ENCODE results near the gene MAN2B2.

The MAN2B2 gene

GRCh38 chr4:6595897-6596537, 21.0 kb downstream of the MAN2B2 start:
- no peak for DNase-seq (ENCODE audit: low read depth)

DNA sequence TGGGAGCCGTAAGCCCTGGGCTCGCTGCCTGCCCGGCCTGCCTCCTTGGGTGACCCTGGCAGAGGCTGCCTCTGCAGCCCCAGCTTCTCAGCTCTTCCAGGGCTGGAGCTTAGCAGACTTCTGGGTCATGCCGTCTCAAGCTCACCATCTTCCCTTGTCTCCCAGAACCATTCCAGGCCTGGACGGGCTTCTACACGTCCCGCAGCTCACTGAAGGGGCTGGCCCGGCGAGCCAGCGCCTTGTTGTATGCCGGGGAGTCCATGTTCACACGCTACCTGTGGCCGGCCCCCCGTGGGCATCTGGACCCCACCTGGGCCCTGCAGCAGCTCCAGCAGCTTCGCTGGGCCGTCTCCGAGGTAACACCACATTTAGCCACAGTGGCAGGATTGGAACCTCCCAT, 22.0 kb downstream of the MAN2B2 start:
- no peak for DNase-seq (ENCODE audit: low read depth)

- no peak for DNase-seq (ENCODE audit: low read depth)
Measured at GRCh38 chr4:6598127-6598526, 23.1 kb downstream of the MAN2B2 start.

- DNase-seq (ENCODE audit: low read depth), result no peak
Measured at GRCh38 chr4:6598641-6599040, 23.7 kb downstream of the MAN2B2 start.

GRCh38 chr4:6601661-6602250, 26.8 kb downstream of the MAN2B2 start:
- no peak for DNase-seq (ENCODE audit: low read depth)

GRCh38 chr4:6602289-6602688, 27.3 kb downstream of the MAN2B2 start:
- no peak for DNase-seq (ENCODE audit: low read depth)

DNA sequence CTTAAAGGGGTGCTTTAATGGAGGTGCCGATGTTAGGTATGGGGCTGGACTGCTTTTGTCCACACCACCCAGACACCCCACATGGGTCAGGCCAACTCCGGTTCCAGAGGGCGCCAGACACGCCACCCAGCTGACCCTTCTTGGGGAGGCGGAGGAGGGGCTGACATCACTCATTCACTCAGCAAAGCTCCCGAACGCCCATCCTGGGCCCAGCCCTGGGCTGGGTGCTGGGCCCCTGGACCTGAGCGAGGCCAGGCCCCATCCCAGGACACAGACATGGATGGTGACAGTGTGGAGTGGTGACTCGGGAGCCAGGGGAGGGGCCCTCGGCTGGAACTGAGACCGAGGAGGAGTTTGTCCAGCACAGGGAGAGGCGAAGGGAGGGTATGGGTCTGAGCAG, 28.1 kb downstream of the MAN2B2 start:
- DNase-seq (ENCODE audit: low read depth), result no peak

DNA sequence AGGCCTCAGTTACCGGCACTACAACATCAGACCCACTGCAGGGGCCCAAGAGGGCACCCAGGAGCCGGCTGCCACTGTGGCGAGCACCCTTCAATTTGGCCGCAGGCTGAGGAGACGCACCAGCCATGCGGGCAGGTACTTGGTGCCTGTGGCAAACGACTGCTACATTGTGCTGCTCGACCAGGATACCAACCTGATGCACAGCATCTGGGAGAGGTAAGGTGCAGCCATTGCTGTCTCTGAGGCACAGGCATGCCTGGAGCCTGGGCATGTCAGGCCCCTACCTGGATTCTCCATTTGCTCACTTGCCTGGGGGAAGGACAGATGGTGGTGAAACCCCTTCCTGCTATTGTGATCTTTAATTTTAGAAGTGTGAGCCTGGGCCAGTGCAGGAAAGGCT, 30.1 kb downstream of the MAN2B2 start:
- DNase-seq (ENCODE audit: low read depth), result no peak

- no peak for DNase-seq (ENCODE audit: low read depth)
Measured at GRCh38 chr4:6605605-6606004, 30.6 kb downstream of the MAN2B2 start.

DNA sequence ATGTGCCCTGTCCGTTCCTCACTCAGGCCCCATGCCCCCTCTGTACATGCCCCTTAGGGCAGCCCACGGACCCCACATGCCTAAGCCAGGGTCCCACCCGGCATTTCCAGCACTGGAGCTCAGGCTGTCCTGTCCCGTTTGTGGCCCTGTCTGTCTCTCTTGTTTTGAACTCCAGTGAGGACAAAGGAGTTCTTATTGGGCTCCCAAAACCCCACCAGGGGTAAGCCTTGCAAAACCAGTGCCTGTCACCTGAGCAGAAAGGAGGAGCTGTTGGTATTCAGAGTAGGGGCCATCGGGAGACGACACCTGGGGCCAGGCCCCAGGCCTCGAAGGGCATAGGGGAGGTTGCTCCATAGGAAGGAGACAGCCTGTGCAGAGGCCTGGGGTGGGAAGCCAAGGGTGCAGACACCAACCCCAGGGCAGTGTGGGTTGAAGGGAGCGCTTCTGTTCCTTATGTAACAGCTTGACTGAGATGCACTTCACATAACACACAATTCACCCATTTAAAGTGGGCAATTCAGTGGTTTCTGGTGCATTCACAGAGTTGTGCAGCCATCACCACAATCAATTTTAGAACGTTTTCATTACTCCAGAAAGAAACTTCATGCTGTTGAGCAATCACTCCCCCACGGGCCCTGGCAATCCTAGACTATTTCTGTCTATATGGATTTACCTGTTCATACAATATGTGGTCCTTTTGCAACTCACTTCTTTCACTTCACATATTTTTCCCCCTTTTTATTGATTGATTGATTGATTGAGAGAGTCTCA, 31.7 kb downstream of the MAN2B2 start:
- no peak for DNase-seq (ENCODE audit: low read depth)

DNA sequence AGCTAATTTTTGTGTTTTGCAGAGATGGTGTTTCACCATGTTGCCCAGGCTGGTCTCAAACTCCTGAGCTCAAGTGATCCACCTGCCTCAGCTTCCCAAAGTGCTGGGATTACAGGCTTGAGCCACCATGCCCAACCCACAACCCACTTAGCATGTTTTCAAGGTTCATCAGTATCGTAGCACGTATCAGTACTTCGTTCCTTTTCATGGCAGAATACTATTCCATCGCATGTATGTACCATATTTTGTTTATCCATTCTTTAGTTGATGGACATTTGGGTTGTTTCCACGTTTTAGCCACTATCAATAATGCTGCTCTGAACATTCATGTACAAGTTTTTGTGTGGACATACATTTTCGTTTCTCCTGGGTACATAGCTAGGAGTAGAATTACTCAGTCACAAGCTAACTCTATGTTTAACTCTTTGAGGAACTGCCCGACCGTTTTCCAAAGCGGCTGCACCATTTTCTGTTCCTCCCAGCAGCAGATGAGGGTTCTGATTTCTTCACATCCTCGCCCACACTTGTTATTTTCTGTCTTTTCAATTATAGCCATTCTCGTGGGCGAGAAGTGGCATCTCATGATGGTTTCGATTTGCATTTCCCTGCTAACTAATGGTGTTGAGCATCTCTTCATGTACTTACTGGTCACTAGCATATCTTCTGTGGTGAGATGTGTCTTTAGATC, 32.5 kb downstream of the MAN2B2 start:
- DNase-seq (ENCODE audit: low read depth), result no peak

GRCh38 chr4:6608758-6609414, 33.9 kb downstream of the MAN2B2 start:
- no peak for DNase-seq (ENCODE audit: low read depth)

DNA sequence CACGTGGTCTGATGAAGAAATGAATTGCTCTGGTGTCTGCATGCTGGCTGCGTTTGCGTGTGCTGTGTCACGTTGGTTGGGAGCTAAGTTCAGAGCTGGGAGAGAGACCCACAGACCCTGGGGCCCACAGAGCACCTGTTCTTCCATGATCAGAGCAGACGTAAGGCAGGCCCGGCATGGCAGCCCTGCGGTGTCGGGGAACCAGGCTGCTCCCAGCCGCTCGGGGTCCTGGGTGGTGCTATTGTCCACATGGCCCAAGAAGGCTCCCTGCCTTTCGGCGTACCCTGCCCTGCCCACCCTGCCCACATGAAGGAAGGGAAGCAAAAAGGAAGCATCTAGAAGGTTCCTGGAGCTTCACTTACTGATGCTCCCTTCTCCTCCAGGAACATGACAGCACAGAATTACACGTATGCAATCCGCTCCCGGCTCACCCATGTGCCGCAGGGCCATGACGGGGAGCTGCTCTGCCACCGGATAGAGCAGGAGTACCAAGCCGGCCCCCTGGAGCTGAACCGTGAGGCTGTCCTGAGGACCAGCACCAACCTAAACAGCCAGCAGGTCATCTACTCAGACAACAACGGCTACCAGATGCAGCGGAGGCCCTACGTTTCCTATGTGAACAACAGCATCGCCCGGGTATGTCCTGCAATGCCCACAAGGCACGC, 34.6 kb downstream of the MAN2B2 start:
- DNase-seq (ENCODE audit: low read depth), result no peak

GRCh38 chr4:6610856-6611430, 36.0 kb downstream of the MAN2B2 start:
- no peak for DNase-seq (ENCODE audit: low read depth)

DNA sequence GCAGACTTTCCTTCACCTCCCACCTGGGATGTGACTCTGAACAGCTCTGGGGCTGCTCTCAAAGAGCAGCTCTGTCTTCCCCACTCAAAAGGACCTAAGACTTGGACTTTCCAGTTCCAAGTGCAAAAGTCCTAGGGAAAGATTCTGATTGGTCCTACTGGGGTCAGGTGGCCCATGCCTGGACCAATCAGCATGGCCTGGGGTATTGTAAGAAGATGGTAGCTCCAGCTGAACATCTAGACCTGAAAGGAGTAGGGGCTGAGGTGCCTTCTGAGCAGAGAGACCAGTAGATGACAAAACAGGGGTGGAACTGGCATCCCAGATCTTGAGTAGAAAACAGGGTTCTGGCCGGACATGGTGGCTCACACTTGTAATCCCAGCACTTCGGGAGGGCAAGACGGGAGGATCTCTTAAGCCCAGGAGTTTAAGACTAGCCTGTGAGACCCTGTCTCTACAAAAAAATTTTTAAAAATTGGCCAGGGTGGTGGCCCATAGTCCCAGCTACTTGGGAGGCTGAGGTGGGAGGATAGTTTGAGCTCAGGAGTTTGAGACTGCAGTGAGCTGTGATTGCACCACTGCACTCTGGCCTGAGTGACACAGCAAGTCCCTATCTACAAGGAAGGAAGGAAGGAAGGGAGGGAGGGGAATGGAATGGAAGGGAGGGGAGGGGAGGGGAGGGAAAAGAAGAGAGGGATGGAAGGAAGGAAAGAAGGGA, 38.1 kb downstream of the MAN2B2 start:
- DNase-seq (ENCODE audit: low read depth), result no peak

DNA sequence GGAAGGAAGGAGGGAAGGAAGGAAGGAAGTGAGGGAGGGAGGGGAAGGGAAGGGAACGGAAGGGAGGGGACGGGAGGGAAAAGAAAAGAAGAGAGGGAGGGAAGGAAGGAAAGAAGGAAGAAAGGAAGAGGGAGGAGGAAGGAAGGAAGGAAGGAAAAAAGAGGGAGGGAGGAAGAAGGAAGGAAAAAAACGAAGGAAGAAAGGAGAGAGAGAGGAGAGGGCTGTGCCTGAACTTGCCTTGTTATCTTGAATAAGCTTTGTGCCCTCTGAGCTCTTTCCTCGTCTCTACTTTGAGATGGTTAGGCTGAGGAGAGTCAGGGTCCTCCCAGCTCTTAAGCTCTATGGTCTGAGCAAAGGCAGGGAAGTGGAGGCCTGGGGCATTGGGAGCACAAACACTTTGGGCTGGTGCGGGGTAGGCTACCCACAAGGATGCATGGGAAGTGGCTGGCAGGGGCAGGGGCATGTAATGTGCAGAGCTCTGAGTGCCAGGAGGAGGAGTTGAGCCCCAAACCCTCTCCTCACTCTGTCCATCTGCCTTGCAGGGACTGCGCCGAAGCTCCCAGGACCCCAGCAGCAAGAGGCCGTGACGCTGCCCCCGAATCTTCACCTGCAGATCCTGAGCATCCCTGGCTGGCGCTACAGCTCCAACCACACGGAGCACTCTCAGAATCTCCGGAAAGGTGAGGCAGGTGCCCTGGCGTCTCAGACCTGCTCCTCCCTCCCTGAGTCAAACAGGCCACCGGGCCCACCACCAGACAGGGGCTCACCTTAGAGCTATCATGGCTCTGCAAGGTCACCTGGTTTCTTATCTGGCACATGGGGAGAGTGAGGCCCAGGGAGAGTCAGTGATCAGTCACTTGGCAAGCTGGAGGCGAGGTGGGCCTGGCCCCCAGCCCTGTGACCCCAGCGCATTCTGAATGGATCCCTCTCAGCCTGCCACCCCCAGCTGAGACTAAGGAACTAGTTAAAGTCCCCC, 39.0 kb downstream of the MAN2B2 start:
- DNase-seq (ENCODE audit: low read depth), result no peak

GRCh38 chr4:6614701-6615230, 39.8 kb downstream of the MAN2B2 start:
- DNase-seq (ENCODE audit: low read depth), result no peak

DNA sequence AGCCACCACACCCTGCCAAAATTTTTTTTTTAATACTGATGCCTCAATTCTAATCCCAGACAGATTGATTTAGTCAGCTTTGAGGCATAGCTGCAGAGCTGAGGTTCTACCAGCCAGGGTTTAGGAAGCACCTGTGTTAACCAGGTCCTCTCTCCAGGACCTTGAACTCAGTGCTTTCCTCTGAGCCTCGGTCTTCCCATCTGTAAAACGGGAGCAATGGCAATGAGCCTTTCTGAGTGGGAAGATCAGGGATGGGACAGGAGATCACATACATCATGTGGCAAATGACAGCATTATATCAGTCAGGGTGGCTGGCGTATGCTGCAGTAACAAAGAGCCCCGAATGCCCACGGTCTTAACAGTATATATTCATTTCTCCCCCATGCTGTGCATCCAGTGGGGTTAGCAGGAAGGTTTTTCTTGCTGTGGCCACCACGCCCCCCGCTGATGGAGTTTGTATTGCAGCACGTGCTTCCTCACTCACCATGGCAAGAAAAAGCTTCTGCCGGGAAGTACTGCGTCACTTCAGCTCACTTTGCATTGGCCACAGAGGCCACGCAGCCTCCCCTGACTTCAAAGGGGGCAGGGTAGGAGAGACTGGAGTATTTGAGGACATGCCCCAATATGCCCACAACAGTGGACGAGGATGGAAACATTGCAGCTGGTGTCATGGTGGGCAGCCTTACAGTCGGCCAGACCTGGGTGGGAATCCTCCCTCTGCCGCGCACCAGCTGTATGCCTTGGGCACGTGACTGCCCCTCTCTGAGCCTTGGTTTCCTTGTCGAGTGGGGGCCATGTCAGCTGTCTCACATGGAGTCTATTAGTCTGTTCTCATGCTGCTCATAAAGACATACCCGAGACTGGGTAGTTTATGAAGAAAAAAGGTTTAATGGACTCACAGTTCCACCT, 41.4 kb downstream of the MAN2B2 start:
- DNase-seq (ENCODE audit: low read depth), result no peak
